ENCODE results near the gene CNTN4. TPM values are rescaled to one million over a fixed set of nuclear protein-coding genes. Genes with fewer than 3 reads are reported as not detected.

The CNTN4 gene
- total and polyA plus RNA-seq, 2 of the 8 experiments (the other 6 are each of a cell fraction or from before 2014, with no cell fraction given), result 0.41 to 2.2 TPM

DNA sequence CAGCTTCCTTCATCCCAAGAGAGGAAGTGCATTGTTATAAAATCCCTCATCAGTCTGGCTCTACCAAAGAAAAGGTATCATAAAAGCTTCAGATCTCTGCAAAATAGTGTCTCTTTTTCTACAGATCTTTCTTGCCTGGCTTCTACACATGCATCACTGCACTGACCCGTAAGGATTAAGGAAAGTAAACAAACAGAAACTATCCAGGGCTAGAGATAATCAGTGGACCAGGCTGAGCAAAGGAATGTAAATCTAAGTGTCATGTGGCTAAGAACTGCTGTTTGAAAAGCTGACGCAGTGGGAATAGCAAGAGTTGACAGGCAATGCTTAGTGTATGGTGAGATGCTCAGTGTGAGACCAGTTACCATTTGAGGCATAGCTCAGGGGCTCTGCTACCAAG is 671.8 kb downstream of the CNTN4 start:
- FAIRE-seq (no peak), DNase-seq (ENCODE audit: low read depth in 1 of 2, low spot score in 2 of 2) (no peak)
- H3K14ac ChIP-seq (ENCODE audit: insufficient read length), result no peak overlapping the region
- H3K23me2 ChIP-seq (ENCODE audit: low read depth, low read length), result no peaks in the 10 kb centered on the region
- TF ChIP-seq NANOG (IDR thresholded peaks at IDR 0.05; ENCODE audit: insufficient read depth, low read depth, low read length, poor library complexity, severe bottlenecking) (no peak), SIRT6 (IDR thresholded peaks at IDR 0.05; ENCODE audit: low read length) (no peak), EP300 (IDR thresholded peaks at IDR 0.05; ENCODE audit: borderline replicate concordance in 1 of 2, low read depth in 2 of 2, low read length in 2 of 2) (no peak), SUZ12 (IDR thresholded peaks at IDR 0.05; ENCODE audit: low read length) (no peak), USF2 (IDR thresholded peaks at IDR 0.05; ENCODE audit: low read length) (no peak), CHD2 (IDR thresholded peaks at IDR 0.05; ENCODE audit: low read length) (no peak), SIN3A (conservative IDR thresholded peaks at IDR 0.05 in 1 of 2, IDR thresholded peaks at IDR 0.05 in 1 of 2; ENCODE audit: low read depth in 1 of 2, low read length in 2 of 2) (no peak), ZNF274 (IDR thresholded peaks at IDR 0.05; ENCODE audit: borderline replicate concordance, extremely low read depth, low read length) (no peak), TAF7 (optimal IDR thresholded peaks at IDR 0.05; ENCODE audit: borderline replicate concordance, low read depth, low read length) (no peak), SP4 (IDR thresholded peaks at IDR 0.05; ENCODE audit: low read length) (no peak), EZH2 (IDR thresholded peaks at IDR 0.05; ENCODE audit: low read depth, low read length, severe bottlenecking) (no peak), ASH2L (IDR thresholded peaks at IDR 0.05; ENCODE audit: low read length) (no peak)
- no peak overlapping the region for H3K4me3 ChIP-seq (ENCODE audit: extremely low read depth in 1 of 4, insufficient read depth in 2 of 4, low read depth in 3 of 4, low read length in 4 of 4)
- no peak overlapping the region for H2AK5ac ChIP-seq (ENCODE audit: low read depth, low read length)
- no peak overlapping the region for H4K8ac ChIP-seq (ENCODE audit: extremely low read depth, insufficient read depth, low read length)
- WGBS, 2 experiments (ENCODE audit: extremely low coverage in 1 of 2, insufficient coverage in 1 of 2, insufficient read length in 1 of 2, insufficient replicate concordance in 2 of 2, low coverage in 1 of 2, low lambda C conversion rate in 2 of 2, missing lambda C conversion rate in 1 of 2), result 77% methylated on average over 2 of the region's 2 CpGs; no CpG with 5 or more reads in 1 of the 2 experiments
- H2BK15ac ChIP-seq (ENCODE audit: low read length), result no peak overlapping the region
- no peaks in the 10 kb centered on the region for H3K9me3 ChIP-seq (ENCODE audit: insufficient read depth in 2 of 2, low read depth in 1 of 2, low read length in 1 of 2)
- no peaks in the 10 kb centered on the region for H3K79me2 ChIP-seq (ENCODE audit: control insufficient read depth in 1 of 2, insufficient read depth in 2 of 2, low read length in 2 of 2)
- no peak overlapping the region for H2BK5ac ChIP-seq (ENCODE audit: low read depth, low read length)
- H4K91ac ChIP-seq (replicated peaks; ENCODE audit: insufficient read length, low read length), result no peak overlapping the region
- peaks cover 2 to 5% (median 4%) of the 10 kb centered on the region in 4 experiments; a peak in 3 of 7 replicates for H3K4me1 ChIP-seq (replicated peaks in 1 of 4; ENCODE audit: control insufficient read depth in 3 of 4, insufficient read depth in 4 of 4, low read length in 3 of 4)
- H3K9ac ChIP-seq (replicated peaks in 1 of 4; ENCODE audit: extremely low read depth in 1 of 4, low read depth in 3 of 4, low read length in 3 of 4), result no peak overlapping the region
- H2BK20ac ChIP-seq (ENCODE audit: low read length), result no peak overlapping the region
- H4K20me1 ChIP-seq (replicated peaks in 1 of 2; ENCODE audit: control insufficient read depth in 1 of 2, insufficient read depth in 2 of 2, low read length in 2 of 2), result no peaks in the 10 kb centered on the region
- H2BK12ac ChIP-seq (ENCODE audit: low read depth, low read length), result no peak overlapping the region
- no peak overlapping the region for H3K23ac ChIP-seq (ENCODE audit: insufficient read length)
- no peak overlapping the region for H2BK120ac ChIP-seq (replicated peaks; ENCODE audit: low read depth, low read length)
- no peak overlapping the region for H4K5ac ChIP-seq (ENCODE audit: insufficient read length, low read depth, low read length)
- H2AFZ ChIP-seq (ENCODE audit: low read length), result 0 out of 2 replicates have a peak overlapping the region, but pooled peaks have one; percentile 12
- peak overlapping the region in 1 of 2 experiments; percentile 8; a peak in 1 of 4 replicates for H3K4me2 ChIP-seq (ENCODE audit: insufficient read depth in 1 of 2, low read depth in 2 of 2, low read length in 2 of 2)
- no peaks in the 10 kb centered on the region for H3K36me3 ChIP-seq (ENCODE audit: control insufficient read depth in 2 of 4, insufficient read depth in 4 of 4, low read length in 3 of 4)
- no peak overlapping the region for H3K18ac ChIP-seq (ENCODE audit: extremely low read depth, low read length)
- H3K56ac ChIP-seq (replicated peaks; ENCODE audit: insufficient read length, low read depth, low read length), result no peak overlapping the region
- ChIA-PET CTCF (ENCODE audit: partially characterized antibody) (interaction anchor here (1.1 to 1.4 kb wide), 3 partner anchors 12 to 151 kb away, joined by 3 to 5 read pairs (median 4); no protein-coding TSS in a partner anchor), POLR2A (ENCODE audit: partially characterized antibody) (no interaction called here)
- H3K27me3 ChIP-seq (replicated peaks in 1 of 4; ENCODE audit: control insufficient read depth in 3 of 4, extremely low read depth in 1 of 4, insufficient read depth in 3 of 4, low read length in 3 of 4), result no peaks in the 10 kb centered on the region
- no peak overlapping the region for H3K4ac ChIP-seq (replicated peaks; ENCODE audit: insufficient read length, low read depth, low read length)
- no peaks in the 10 kb centered on the region for H3K79me1 ChIP-seq (ENCODE audit: low read depth, low read length)
- H3K27ac ChIP-seq (ENCODE audit: low read depth, low read length), result no peak overlapping the region
